Gastroesophageal sphincter (tissue), 4 donors: ENCODE data around the gene C2orf92. TPM values are rescaled to one million over a fixed set of nuclear protein-coding genes. Genes with fewer than 3 reads are reported as not detected.

Experiments
- ATAC-seq: fragments of 150-250 bp; one replicate; pipeline ENCODE4 v1.9.1; 2016; ENCODE audit warnings: mild to moderate bottlenecking, moderate library complexity
- H3K27ac ChIP-seq, 4 donors: fragments of 200-600 bp; sonication (generic) in 3 of 4; 1 replicate in 3 of 4; 2 replicates in 1 of 4; pipeline ENCODE4 v1.5.1; 2016 to 2019
- H3K27me3 ChIP-seq: fragments of 200-600 bp; sonication (generic); one replicate; pipeline ENCODE4 v1.5.1; 2019
- H3K36me3 ChIP-seq, 2 donors: fragments of 200-600 bp; sonication (generic); one replicate each; pipeline ENCODE4 v1.5.1; 2019; ENCODE audit warnings: control low read depth in 1 of 2
- H3K4me1 ChIP-seq, 3 donors: fragments of 200-600 bp; sonication (generic); 1 replicate in 2 of 3; 2 replicates in 1 of 3; pipeline ENCODE4 v1.5.1; 2016 to 2019; ENCODE audit warnings: control low read depth in 2 of 3
- H3K4me3 ChIP-seq, 2 donors: fragments of 200-600 bp; sonication (generic); one replicate each; pipeline ENCODE4 v1.5.1; 2019; ENCODE audit warnings: mild to moderate bottlenecking in 1 of 2, moderate library complexity in 1 of 2
- H3K9me3 ChIP-seq, 3 donors: fragments of 200-600 bp; sonication (generic); one replicate each; pipeline ENCODE4 v1.5.1; 2017 to 2019; ENCODE audit warnings: control low read depth in 2 of 3
- EP300 ChIP-seq: sonication (generic); formaldehyde crosslinking; IDR thresholded peaks from one replicate; pipeline ENCODE4 v1.6.1; 2017; ENCODE audit warnings: antibody characterized with exemption, mild to moderate bottlenecking
- POLR2A ChIP-seq, 2 donors: fragments of 450-650 bp; IDR thresholded peaks; one replicate each; pipeline ENCODE4 v1.6.1; 2017; ENCODE audit warnings: antibody characterized with exemption in 2 of 2, mild to moderate bottlenecking in 2 of 2, moderate library complexity in 1 of 2
- POLR2AphosphoS5 ChIP-seq: sonication (generic); formaldehyde crosslinking; IDR thresholded peaks from one replicate; pipeline ENCODE4 v1.6.1; 2017; ENCODE audit warnings: antibody characterized with exemption
- WGBS, 2 donors: methylation state at CpG; one replicate each; pipeline ENCODE4 v1.1.5; 2018; ENCODE audit warnings: low coverage in 1 of 2; 5-methylcytosine and 5-hydroxymethylcytosine counted together
- total RNA-seq, 4 donors: library from RNA; depleted of rRNA; stranded (reverse); fragments of >200 nt; gene quantifications; one replicate each; pipeline ENCODE4 v1.1.0, GENCODE V29; 2016
- TF ChIP-seq, protein P1 (sequence below), 4 experiments: fragments of 200-600 bp in 2 of 4; fragments of 450-650 bp in 2 of 4; sonication (generic) in 1 of 4; IDR thresholded peaks; one replicate each; pipeline ENCODE4 v1.5.1; 2017 to 2019; ENCODE audit warnings: antibody characterized with exemption in 4 of 4, mild to moderate bottlenecking in 2 of 4, moderate library complexity in 2 of 4

C2orf92 gene
- total RNA-seq, 4 donors from 2014 or later, result 1.5 to 6.7 (median 2.5) TPM

DNA sequence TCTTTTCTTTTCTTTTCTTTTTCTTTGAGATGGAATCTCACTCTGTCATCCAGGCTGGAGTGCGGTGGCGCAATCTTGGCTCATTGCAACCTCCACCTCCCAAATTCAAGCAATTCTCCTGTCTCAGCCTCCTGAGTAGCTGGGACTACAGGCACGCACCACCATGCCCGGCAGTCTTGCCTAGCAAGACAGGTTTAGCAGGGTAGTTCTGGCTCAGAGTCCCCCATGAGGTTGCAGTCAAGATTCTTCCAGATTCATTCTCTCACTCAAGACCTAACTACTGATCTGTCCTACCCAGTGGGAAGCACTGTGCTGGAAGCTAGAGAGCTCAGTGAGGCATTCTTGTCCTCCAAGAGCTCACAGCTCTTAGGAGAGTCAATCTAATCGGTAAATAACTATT lies 26.2 kb downstream of the C2orf92 start:
- Histone ChIP-seq H3K4me1 (peaks cover 0 to 4% (median 0%) of the 10 kb centered on the region in 3 donors), H3K36me3 (no peaks in the 10 kb centered on the region), H3K27me3 (no peaks in the 10 kb centered on the region), H3K27ac (no peak overlapping the region), H3K4me3 (no peak overlapping the region), H3K9me3 (no peaks in the 10 kb centered on the region)
- no peak for ATAC-seq
- 89% methylated on average over 4 of the region's 5 CpGs; no CpG with 5 or more reads in 1 of the 2 donors for WGBS, 2 donors
- TF ChIP-seq EP300 (no peak), POLR2A (IDR thresholded peaks at IDR 0.05) (no peak), POLR2AphosphoS5 (no peak)
- TF ChIP-seq, protein P1, sequence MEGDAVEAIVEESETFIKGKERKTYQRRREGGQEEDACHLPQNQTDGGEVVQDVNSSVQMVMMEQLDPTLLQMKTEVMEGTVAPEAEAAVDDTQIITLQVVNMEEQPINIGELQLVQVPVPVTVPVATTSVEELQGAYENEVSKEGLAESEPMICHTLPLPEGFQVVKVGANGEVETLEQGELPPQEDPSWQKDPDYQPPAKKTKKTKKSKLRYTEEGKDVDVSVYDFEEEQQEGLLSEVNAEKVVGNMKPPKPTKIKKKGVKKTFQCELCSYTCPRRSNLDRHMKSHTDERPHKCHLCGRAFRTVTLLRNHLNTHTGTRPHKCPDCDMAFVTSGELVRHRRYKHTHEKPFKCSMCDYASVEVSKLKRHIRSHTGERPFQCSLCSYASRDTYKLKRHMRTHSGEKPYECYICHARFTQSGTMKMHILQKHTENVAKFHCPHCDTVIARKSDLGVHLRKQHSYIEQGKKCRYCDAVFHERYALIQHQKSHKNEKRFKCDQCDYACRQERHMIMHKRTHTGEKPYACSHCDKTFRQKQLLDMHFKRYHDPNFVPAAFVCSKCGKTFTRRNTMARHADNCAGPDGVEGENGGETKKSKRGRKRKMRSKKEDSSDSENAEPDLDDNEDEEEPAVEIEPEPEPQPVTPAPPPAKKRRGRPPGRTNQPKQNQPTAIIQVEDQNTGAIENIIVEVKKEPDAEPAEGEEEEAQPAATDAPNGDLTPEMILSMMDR (IDR thresholded peaks at IDR 0.05), result no peak

DNA sequence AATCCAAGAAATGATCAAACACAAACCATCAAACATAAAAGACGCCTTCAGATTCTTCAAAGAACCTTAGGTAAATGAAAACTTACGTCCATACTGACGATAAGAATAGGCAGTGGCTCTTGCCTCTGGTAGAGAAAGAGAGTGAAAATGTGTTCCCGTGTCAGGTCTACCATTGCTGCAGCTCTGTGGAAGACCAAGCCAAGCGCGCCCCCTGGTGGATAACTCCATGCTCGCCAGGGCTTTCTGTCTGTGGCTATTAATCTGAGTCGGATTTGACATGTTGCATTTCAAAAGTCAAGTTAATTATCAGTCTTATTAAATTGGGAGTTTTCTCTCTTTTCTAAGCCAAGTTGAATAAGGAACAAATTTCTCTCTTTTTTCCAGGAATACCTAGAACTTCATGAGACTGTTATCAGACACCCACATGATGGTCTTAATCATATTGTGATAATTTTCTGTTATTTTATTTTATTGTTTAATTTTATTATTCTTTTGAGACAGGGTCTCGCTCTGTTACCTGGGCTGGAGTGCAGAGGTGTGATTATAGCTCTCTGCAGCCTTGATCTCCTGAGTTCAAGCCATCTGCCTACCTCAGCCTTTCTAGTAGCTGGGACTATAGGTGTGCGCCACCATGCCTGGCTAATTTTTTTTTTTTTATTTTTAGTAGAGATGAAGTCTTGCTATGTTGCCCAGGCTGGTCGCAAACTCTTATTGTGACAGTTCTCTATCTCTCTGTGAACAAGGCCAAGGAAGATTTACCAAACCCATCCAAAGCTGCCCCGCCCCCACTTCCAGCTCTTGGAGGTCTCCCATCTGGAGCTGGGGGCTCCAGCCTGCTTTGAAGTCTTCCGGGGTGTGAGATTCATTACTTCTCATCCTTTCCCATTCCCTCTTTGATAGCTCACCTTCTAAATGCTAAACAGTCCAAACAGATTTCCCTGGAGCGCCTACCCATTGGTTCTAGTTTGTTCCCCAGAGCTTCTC lies 28.0 kb downstream of the C2orf92 start:
- Histone ChIP-seq H3K4me3 (no peak overlapping the region), H3K4me1 (peaks cover 0 to 4% (median 0%) of the 10 kb centered on the region in 3 donors), H3K27me3 (no peaks in the 10 kb centered on the region), H3K36me3 (no peaks in the 10 kb centered on the region), H3K9me3 (no peaks in the 10 kb centered on the region), H3K27ac (no peak overlapping the region)
- TF ChIP-seq, protein P1 (IDR thresholded peaks at IDR 0.05), result peak; percentile 94 to 98 (median 95)
- TF ChIP-seq POLR2AphosphoS5 (no peak), EP300 (no peak), POLR2A (IDR thresholded peaks at IDR 0.05) (no peak)
- ATAC-seq, result peak; percentile 86
- 24% methylated on average over 13 of the region's 14 CpGs for WGBS, 2 donors

DNA sequence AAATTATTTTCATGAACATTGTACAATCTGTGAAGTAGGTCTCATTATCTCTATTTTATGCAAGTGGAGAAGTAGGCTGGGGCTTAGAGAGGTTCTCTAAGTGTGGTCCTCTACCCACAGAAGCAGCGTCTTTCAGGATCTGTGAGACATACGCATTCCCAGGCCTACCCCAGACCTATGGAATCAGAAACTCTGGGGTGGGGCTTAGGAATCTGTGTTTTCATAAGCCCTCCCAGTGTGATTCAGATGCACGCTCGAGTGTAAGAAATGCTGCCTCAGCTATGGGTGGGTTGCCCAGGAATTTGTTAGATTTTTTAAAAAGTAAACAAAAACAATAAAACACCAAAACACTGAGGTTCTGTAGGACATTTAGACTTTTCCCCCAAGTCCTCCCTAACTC lies 29.0 kb downstream of the C2orf92 start:
- ATAC-seq, result no peak
- Histone ChIP-seq H3K4me3 (no peak overlapping the region), H3K27me3 (no peaks in the 10 kb centered on the region), H3K9me3 (no peaks in the 10 kb centered on the region), H3K27ac (no peak overlapping the region), H3K4me1 (peaks cover 0 to 4% (median 0%) of the 10 kb centered on the region in 3 donors), H3K36me3 (no peaks in the 10 kb centered on the region)
- no peak for TF ChIP-seq POLR2AphosphoS5
- TF ChIP-seq, protein P1 (IDR thresholded peaks at IDR 0.05), result no peak
- 61 to 79% methylated on average over 2 to 3 of the region's 4 CpGs for WGBS, 2 donors

DNA sequence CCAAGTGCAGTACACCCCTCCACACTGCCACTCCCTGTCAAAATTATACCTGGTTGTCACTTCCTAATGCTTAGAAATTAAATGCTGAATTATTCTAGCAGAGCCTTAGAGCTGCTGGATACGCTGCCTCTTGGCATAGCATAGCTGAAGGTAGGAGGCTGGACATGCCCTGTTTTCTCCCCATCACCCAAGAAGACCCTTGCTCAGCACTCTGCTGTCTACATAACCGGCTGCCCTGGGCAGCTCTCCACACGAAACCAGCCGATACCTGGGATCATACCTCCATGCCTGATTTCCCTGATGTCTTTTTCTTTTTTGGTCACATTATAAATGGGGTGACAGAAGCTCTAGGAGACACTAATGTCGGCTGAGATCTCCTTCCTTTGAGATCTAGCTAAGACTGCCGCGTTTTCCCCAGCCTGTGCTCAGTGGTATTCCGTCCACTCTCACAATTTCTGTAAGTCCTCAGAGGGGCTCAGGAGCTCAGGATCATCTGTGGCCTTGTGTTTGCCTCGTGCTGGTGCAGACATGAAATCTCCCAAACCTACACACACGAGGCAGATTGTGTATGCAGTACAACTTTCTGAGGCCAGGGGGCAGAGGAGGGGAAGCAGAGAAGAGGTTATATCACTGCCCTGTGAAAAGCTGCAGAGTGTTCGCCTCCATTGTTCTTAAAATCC lies 30.4 kb downstream of the C2orf92 start:
- no peak overlapping the region for H3K4me3 ChIP-seq
- no peaks in the 10 kb centered on the region for H3K27me3 ChIP-seq
- H3K36me3 ChIP-seq, result no peaks in the 10 kb centered on the region
- peak; percentile 35 for ATAC-seq
- TF ChIP-seq EP300, result no peak
- TF ChIP-seq, protein P1 (IDR thresholded peaks at IDR 0.05), result peak in 3 of 4 experiments; percentile 36 to 58 (median 57)
- H3K27ac ChIP-seq, result no peak overlapping the region
- peaks cover 0 to 4% (median 0%) of the 10 kb centered on the region in 3 donors for H3K4me1 ChIP-seq
- no peaks in the 10 kb centered on the region for H3K9me3 ChIP-seq
- 50 to 69% methylated on average over 8 to 11 of the region's 11 CpGs for WGBS, 2 donors
